ENCODE measurements around the gene APRT. TPM values are rescaled to one million over a fixed set of nuclear protein-coding genes. Genes with fewer than 3 reads are reported as not detected.

Gene APRT
- total and polyA plus RNA-seq, 9 of the 15 experiments (the other 6 are each of a cell fraction or from before 2014, with no cell fraction given): 41.7 to 409 (median 146) TPM

DNA sequence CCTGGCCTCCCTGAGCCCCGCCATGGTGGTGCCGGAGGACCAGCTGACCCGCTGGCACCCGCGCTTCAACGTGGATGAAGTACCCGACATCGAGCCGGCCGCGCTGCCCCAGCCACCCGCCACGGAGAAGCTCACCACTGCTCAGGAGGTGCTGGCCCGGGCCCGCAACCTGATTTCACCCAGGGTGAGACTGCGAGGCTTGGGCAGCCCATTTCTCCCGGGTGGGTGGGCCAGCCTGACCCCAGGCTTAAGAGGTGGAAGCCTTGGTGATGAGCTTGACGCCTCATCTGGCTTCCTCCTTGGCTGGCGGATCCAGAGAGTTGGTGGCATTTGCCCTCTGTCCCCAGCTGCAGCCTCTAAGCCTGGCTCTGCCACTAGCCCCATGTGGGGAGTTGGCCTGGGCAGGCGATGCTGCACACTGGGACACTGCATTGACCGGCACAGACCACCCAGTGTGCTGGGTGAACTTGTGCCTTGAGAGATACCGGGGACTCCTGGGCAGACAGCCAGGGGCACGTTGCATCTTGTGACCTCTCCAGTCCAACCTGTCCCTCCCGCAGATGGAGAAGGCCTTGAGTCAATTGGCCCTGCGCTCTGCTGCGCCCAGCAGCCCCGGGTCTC, 5.1 kb downstream of the APRT start:
- Histone ChIP-seq H3K4me3 (no peak overlapping the region), H4K20me1 (replicated peaks; ENCODE audit: control insufficient read depth, insufficient read depth, low read length) (peaks cover 34% of the 10 kb centered on the region; the same call in 1 of the 2 replicates), H3K79me2 (ENCODE audit: control insufficient read depth, insufficient read depth, low read length) (peaks cover 90% of the 10 kb centered on the region), H3K27me3 (ENCODE audit: control insufficient read depth in 2 of 2, insufficient read depth in 2 of 2, low read length in 2 of 2) (no peaks in the 10 kb centered on the region; a peak in 1 of 5 replicates), H2AFZ (ENCODE audit: low read depth, low read length) (no peak overlapping the region), H3K9me3 (replicated peaks; ENCODE audit: control insufficient read depth, insufficient read depth, low read depth, low read length) (no peaks in the 10 kb centered on the region), H3K36me3 (ENCODE audit: control insufficient read depth, insufficient read depth, low read length) (peaks cover 69% of the 10 kb centered on the region; the same call in 2 of the 3 replicates), H3K4me2 (ENCODE audit: insufficient read depth, low read length) (no peak overlapping the region), H3K27ac (ENCODE audit: extremely low read depth, low read depth, low read length) (no peak overlapping the region; the same call in 2 of the 3 replicates), H3K9ac (ENCODE audit: insufficient read depth in 1 of 2, low read depth in 2 of 2, low read length in 2 of 2) (peak overlapping the region in 1 of 2 experiments; percentile 98; a peak in 3 of 4 replicates), H3K4me1 (replicated peaks in 1 of 2; ENCODE audit: control insufficient read depth in 2 of 2, insufficient read depth in 2 of 2, low read length in 2 of 2) (peaks cover 10 to 87% of the 10 kb centered on the region in 2 experiments; a peak in 4 of 5 replicates), H3K9me1 (ENCODE audit: control insufficient read depth, insufficient read depth, low read length) (no peaks in the 10 kb centered on the region)
- ChIA-PET POLR2A (interaction anchor here (0.5 to 1.4 kb wide), 5 partner anchors 18 to 556 kb away, joined by 3 to 4 read pairs (median 3); no protein-coding TSS in a partner anchor), CTCF (ENCODE audit: low intra/inter-chr PET ratio) (no interaction called here)
- WGBS (ENCODE audit: insufficient coverage, low coverage, missing lambda C conversion rate): 81% methylated on average over 21 of the region's 27 CpGs
- no TSS peak for BruUV-seq (replicated peaks)
- ATAC-seq (no peak), DNase-seq (ENCODE audit: extremely low read depth in 1 of 4, low spot score in 3 of 4) (no peak), FAIRE-seq (no peak)
- 0 out of 2 replicates have a peak, but pooled peaks have one; percentile 7 for TF ChIP-seq POLR2AphosphoS5 (IDR thresholded peaks at IDR 0.05; ENCODE audit: control insufficient read depth, insufficient read depth, low read depth, low read length)
- no peak for TF ChIP-seq POLR2H (tag; IDR thresholded peaks at IDR 0.05; ENCODE audit: low read depth)
- no peak for TF ChIP-seq GABPB2 (CRISPR knock-in tag; conservative IDR thresholded peaks at IDR 0.05)
- TF ChIP-seq CBFA2T3 (IDR thresholded peaks at IDR 0.05): peak; percentile 54; the same call in 1 of the 2 replicates
- TF ChIP-seq, protein P1, sequence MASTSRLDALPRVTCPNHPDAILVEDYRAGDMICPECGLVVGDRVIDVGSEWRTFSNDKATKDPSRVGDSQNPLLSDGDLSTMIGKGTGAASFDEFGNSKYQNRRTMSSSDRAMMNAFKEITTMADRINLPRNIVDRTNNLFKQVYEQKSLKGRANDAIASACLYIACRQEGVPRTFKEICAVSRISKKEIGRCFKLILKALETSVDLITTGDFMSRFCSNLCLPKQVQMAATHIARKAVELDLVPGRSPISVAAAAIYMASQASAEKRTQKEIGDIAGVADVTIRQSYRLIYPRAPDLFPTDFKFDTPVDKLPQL (IDR thresholded peaks at IDR 0.05; ENCODE audit: extremely low read depth, insufficient read length): no peak
- no peak for TF ChIP-seq MTF1 (CRISPR knock-in tag; IDR thresholded peaks at IDR 0.05; ENCODE audit: borderline replicate concordance)
- TF ChIP-seq, protein P2, sequence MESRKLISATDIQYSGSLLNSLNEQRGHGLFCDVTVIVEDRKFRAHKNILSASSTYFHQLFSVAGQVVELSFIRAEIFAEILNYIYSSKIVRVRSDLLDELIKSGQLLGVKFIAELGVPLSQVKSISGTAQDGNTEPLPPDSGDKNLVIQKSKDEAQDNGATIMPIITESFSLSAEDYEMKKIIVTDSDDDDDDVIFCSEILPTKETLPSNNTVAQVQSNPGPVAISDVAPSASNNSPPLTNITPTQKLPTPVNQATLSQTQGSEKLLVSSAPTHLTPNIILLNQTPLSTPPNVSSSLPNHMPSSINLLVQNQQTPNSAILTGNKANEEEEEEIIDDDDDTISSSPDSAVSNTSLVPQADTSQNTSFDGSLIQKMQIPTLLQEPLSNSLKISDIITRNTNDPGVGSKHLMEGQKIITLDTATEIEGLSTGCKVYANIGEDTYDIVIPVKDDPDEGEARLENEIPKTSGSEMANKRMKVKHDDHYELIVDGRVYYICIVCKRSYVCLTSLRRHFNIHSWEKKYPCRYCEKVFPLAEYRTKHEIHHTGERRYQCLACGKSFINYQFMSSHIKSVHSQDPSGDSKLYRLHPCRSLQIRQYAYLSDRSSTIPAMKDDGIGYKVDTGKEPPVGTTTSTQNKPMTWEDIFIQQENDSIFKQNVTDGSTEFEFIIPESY (CRISPR knock-in tag; IDR thresholded peaks at IDR 0.05): peak; percentile 41; the same call in 1 of the 2 replicates
- TF ChIP-seq KAT7 (CRISPR knock-in tag; IDR thresholded peaks at IDR 0.05; ENCODE audit: borderline replicate concordance): no peak
- no peak for TF ChIP-seq GATAD2B (IDR thresholded peaks at IDR 0.05; ENCODE audit: borderline replicate concordance)
- TF ChIP-seq RAD21 (CRISPR knock-in tag; conservative IDR thresholded peaks at IDR 0.05 in 1 of 2, IDR thresholded peaks at IDR 0.05 in 1 of 2): no peak
- TF ChIP-seq KLF1 (tag; IDR thresholded peaks at IDR 0.05): no peak
- no peak for TF ChIP-seq TSC22D4 (tag; IDR thresholded peaks at IDR 0.05)
- TF ChIP-seq, protein P3, sequence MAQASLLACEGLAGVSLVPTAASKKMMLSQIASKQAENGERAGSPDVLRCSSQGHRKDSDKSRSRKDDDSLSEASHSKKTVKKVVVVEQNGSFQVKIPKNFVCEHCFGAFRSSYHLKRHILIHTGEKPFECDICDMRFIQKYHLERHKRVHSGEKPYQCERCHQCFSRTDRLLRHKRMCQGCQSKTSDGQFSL (CRISPR knock-in tag; IDR thresholded peaks at IDR 0.05): no peak
- TF ChIP-seq, protein P3 (tag; IDR thresholded peaks at IDR 0.05): no peak
- peak; percentile 66 for TF ChIP-seq FIP1L1 (IDR thresholded peaks at IDR 0.05; ENCODE audit: low read depth, low read length, poor library complexity, severe bottlenecking)
- 0 out of 2 replicates have a peak, but pooled peaks have one; percentile 17 for TF ChIP-seq PML (IDR thresholded peaks at IDR 0.05; ENCODE audit: low read length)
- in situ Hi-C loops (cut with MboI): no loop called here
- intact Hi-C loops (cut with micrococcal nuclease): loop anchor here (10.0 kb wide), 1 partner anchor 758 kb away; the partner anchor contains the start of gene RPL13
